Stomach smooth muscle (tissue), 2 donors: Measurements from ENCODE around the gene SYNGR3.
A peak's percentile ranks its signal among the peaks of the same experiment; 100 is the strongest.

ENCODE experiments used
- H3K27ac ChIP-seq: one replicate; pipeline ENCODE4 v1.7.0; 2013; ENCODE audit warnings: mild to moderate bottlenecking, low read length, inconsistent platforms
- H3K27me3 ChIP-seq, 2 donors: one replicate each; pipeline ENCODE4 v1.7.0; 2013; ENCODE audit warnings: low read length in 2 of 2; ENCODE audit not compliant: insufficient read depth in 2 of 2, control insufficient read depth in 1 of 2
- H3K36me3 ChIP-seq, 2 donors: one replicate each; pipeline ENCODE4 v1.7.0; 2013; ENCODE audit warnings: low read length in 2 of 2; ENCODE audit not compliant: control insufficient read depth in 2 of 2, insufficient read depth in 2 of 2
- H3K4me1 ChIP-seq: one replicate; pipeline ENCODE4 v1.7.0; 2013; ENCODE audit warnings: low read length; ENCODE audit not compliant: control insufficient read depth, insufficient read depth
- H3K4me3 ChIP-seq, 2 donors: one replicate each; pipeline ENCODE4 v1.7.0; 2013; ENCODE audit warnings: low read length in 2 of 2
- H3K9ac ChIP-seq, 2 donors: one replicate each; pipeline ENCODE4 v1.7.0; 2013; ENCODE audit warnings: low read length in 2 of 2, mild to moderate bottlenecking in 1 of 2
- H3K9me3 ChIP-seq, 2 donors: one replicate each; pipeline ENCODE4 v1.7.0; 2013; ENCODE audit warnings: low read length in 2 of 2; ENCODE audit not compliant: control insufficient read depth in 2 of 2
- donor health status: healthy.
- donor health status: Pancreatic carcinoma.

Gene SYNGR3

DNA sequence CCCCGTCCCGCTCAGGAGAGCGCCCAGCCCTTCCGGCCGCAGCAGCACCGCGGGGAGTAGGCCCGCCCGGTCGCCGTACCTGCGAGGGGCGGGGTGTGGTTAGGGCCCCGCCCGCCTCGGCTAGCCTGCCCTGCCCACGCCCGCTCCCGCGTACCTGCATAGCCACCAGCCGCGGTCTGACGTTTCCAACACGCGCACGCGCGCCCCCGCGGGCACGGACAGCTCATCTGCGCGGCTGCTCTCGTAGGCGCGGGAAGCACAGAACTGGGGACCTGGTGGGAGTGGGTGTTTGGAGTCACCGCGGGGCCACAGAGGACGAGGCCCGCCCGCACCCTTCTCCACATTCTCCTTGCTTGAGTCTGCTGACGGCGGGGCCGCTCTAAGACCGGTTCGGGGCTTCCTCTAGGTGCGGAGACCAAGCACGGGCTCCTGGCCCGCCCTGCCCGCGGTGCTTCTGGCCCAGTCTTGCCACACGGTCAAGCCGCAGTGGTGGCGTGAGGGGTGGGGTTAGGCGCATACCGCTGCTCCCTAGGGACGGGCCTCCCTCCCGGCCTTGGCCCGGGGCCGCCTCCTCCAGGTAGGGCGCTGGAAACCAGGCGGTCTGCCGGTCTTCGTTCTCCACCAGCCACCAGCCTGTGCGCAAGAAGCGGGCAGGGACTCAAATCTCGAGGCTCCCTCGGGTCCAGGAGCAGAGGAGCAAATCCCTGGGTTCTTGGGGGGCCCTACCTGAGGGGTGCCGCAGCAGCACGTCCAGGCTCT, 10.3 kb upstream of the SYNGR3 start:
- peaks cover 35 to 36% of the 10 kb centered on the region in 2 donors for H3K36me3 ChIP-seq
- H3K4me1 ChIP-seq, result peaks cover 12% of the 10 kb centered on the region
- H3K9ac ChIP-seq, result no peak overlapping the region
- peaks cover 51 to 55% of the 10 kb centered on the region in 2 donors for H3K27me3 ChIP-seq
- no peaks in the 10 kb centered on the region for H3K9me3 ChIP-seq
- H3K27ac ChIP-seq, result no peak overlapping the region
- H3K4me3 ChIP-seq, result no peak overlapping the region

- H3K4me3 ChIP-seq, result no peak overlapping the region
- H3K36me3 ChIP-seq, result peaks cover 27 to 29% of the 10 kb centered on the region in 2 donors
- peaks cover 46 to 49% of the 10 kb centered on the region in 2 donors for H3K27me3 ChIP-seq
- no peaks in the 10 kb centered on the region for H3K9me3 ChIP-seq
- H3K9ac ChIP-seq, result no peak overlapping the region
- H3K27ac ChIP-seq, result no peak overlapping the region
- peaks cover 20% of the 10 kb centered on the region for H3K4me1 ChIP-seq
These were observed 9.6 kb upstream of the SYNGR3 start for GRCh38 chr16:1980030-1980769.

- peaks cover 24% of the 10 kb centered on the region for H3K4me1 ChIP-seq
- H3K9ac ChIP-seq, result no peak overlapping the region
- peaks cover 46 to 47% of the 10 kb centered on the region in 2 donors for H3K27me3 ChIP-seq
- no peak overlapping the region for H3K27ac ChIP-seq
- H3K9me3 ChIP-seq, result no peaks in the 10 kb centered on the region
- no peak overlapping the region for H3K4me3 ChIP-seq
- H3K36me3 ChIP-seq, result peaks cover 22 to 26% of the 10 kb centered on the region in 2 donors
These were observed 9.0 kb upstream of the SYNGR3 start for GRCh38 chr16:1980770-1981087.

DNA sequence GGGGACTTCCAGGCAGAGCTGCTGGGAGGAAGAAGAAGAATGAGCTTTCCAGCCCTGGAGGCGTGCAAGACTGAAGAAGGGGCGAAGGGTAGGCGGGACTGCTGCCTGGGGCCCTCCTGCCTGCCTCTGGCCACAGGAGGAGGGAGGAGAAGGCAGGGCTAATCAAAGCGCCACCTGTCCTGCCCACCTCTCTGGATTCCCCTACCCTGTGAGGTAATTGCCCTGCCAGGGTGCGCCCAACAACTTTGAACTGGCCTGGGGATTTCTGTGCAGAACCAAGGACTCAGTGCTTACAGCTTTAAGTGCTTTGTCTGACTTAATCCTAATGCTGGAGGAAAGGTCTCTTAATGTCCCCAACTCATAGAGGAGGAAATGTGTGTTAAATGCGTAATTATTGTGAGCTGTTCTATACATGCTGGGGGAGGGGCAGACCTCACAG, 8.4 kb upstream of the SYNGR3 start, which contains the start of gene NOXO1:
NOXO1 (minus strand) TSS at position 72 of the 439 bp plus-strand sequence. CDS start 290 bp downstream, outside the sequence.
- Histone ChIP-seq H3K27ac (no peak within 1 kb of the TSS), H3K36me3 (peaks cover 23 to 26% of the 10 kb centered on the region in 2 donors), H3K9me3 (no peaks in the 10 kb centered on the region), H3K4me1 (peaks cover 24% of the 10 kb centered on the region), H3K27me3 (peaks cover 44 to 46% of the 10 kb centered on the region in 2 donors), H3K9ac (no peak within 1 kb of the TSS), H3K4me3 (no peak within 1 kb of the TSS)

DNA sequence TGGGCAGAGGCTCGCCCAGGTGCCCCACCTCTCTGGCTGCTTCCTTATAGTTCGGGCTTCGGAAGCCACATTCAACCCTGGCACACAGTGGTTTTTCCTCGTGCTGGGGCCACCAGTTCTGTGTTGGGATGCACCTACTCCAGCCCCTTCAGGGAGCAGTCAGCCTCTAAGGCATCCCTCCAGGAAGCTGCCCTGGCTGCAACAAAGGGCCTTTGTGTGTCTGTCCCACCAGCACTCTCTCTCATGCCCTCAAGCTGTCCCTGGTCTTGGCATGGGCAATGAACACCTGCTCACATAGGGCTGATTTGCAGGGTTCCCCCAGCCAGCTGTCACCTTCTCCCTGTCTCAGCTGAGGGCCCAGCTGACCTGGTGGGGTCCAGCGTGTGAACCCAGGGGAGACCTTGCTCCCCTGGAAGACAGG, 7.7 kb upstream of the SYNGR3 start:
- Histone ChIP-seq H3K4me3 (no peak overlapping the region), H3K9ac (no peak overlapping the region), H3K4me1 (peaks cover 24% of the 10 kb centered on the region), H3K27ac (no peak overlapping the region), H3K27me3 (peaks cover 40 to 43% of the 10 kb centered on the region in 2 donors), H3K36me3 (peaks cover 20 to 25% of the 10 kb centered on the region in 2 donors), H3K9me3 (no peaks in the 10 kb centered on the region)

DNA sequence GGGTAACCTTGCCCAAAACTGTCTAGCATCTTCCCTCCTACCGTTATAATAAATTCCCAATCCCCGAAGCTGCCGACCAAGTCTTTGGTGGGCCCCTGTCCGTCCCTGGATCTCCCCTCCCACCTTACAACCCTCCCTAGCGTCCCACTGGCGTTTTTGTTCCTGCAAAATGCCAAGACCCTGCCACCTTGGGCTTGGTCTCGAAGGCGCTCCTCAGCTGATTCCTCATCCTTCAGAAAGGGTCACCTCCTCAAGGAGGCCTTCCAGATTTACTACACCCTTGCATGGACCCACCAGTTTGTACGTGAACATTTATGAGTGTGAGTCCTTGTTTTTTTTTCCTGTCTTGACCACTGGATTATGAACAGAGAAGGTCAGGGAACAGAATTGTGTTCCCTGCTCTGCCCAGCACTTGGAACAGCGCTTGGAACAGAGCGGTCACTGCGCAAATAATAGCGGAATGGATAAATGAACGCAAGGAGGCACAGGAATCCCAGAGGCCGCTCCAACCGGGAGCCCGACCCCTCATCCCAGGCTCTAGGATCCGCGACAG, 6.7 kb upstream of the SYNGR3 start:
- peaks cover 24% of the 10 kb centered on the region for H3K4me1 ChIP-seq
- H3K4me3 ChIP-seq, result peak overlapping the region; percentile 63 to 76
- peaks cover 35 to 42% of the 10 kb centered on the region in 2 donors for H3K27me3 ChIP-seq
- no peak overlapping the region for H3K9ac ChIP-seq
- no peak overlapping the region for H3K27ac ChIP-seq
- no peaks in the 10 kb centered on the region for H3K9me3 ChIP-seq
- peaks cover 11 to 18% of the 10 kb centered on the region in 2 donors for H3K36me3 ChIP-seq

- peaks cover 38 to 40% of the 10 kb centered on the region in 2 donors for H3K27me3 ChIP-seq
- H3K27ac ChIP-seq, result no peak within 1 kb of the TSS
- H3K4me3 ChIP-seq, result peak within 1 kb of the TSS; percentile 63 to 76
- H3K4me1 ChIP-seq, result peaks cover 24% of the 10 kb centered on the region
- no peaks in the 10 kb centered on the region for H3K9me3 ChIP-seq
- peaks cover 11 to 16% of the 10 kb centered on the region in 2 donors for H3K36me3 ChIP-seq
- H3K9ac ChIP-seq, result peak within 1 kb of the TSS; percentile 64 to 72
These were observed 6.0 kb upstream of the SYNGR3 start, which contains the start of gene GFER for GRCh38 chr16:1983544-1984346. Gene GFER (plus strand): TSS chr16:1984193. CDS start chr16:1984219, 26 bp downstream.

GRCh38 chr16:1984347-1985225, 5.2 kb upstream of the SYNGR3 start:
- Histone ChIP-seq H3K36me3 (peaks cover 11 to 16% of the 10 kb centered on the region in 2 donors), H3K27ac (no peak overlapping the region), H3K4me1 (peaks cover 24% of the 10 kb centered on the region), H3K27me3 (peaks cover 40 to 42% of the 10 kb centered on the region in 2 donors), H3K4me3 (peak overlapping the region; percentile 63 to 76), H3K9me3 (no peaks in the 10 kb centered on the region), H3K9ac (peak overlapping the region; percentile 62 to 72)

DNA sequence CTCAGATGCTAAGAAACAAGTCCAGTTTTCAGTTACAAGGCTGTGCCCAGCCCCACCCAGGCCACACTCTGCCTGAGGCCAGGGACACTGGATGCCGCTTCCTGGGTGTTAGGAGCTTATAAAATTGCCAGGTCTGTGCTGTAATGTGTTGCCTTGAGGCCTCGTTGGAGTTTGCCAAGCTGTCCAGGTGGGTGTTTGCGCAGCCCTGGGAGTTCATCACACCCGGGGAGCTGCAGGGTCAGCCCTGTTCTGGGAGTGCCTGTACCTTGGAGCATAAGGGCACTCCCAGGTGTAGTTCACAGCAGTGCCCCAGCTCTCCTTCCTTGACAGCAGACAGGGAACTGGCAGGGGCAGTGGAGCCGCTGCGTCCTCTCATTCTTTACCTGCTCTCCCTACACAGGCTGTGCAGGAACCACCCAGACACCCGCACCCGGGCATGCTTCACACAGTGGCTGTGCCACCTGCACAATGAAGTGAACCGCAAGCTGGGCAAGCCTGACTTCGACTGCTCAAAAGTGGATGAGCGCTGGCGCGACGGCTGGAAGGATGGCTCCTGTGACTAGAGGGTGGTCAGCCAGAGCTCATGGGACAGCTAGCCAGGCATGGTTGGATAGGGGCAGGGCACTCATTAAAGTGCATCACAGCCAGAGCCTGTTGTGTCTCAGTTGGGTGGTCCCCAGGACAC, 4.2 kb upstream of the SYNGR3 start:
- Histone ChIP-seq H3K4me3 (peak overlapping the region in 1 of 2 donors; percentile 76), H3K4me1 (peaks cover 26% of the 10 kb centered on the region), H3K9me3 (no peaks in the 10 kb centered on the region), H3K27me3 (peaks cover 35 to 38% of the 10 kb centered on the region in 2 donors), H3K36me3 (peaks cover 11 to 16% of the 10 kb centered on the region in 2 donors), H3K9ac (no peak overlapping the region), H3K27ac (no peak overlapping the region)
